DOHH2 (cell line): ENCODE measurements around the gene TVP23A.
A peak's percentile ranks its signal among the peaks of the same experiment; 100 is the strongest.

Experiments
- H3F3A ChIP-seq: fragments of 200-600 bp; sonication (generic), shearing (Covaris generic); 2 replicates; pipeline ENCODE4 v1.6.0; 2016; ENCODE audit warnings: antibody characterized with exemption, mild to moderate bottlenecking; ENCODE audit not compliant: control insufficient read depth, insufficient read depth
- H3K27ac ChIP-seq: fragments of 200-600 bp; sonication (generic); 2 replicates; pipeline ENCODE4 v1.5.1; 2014; ENCODE audit warnings: low read depth, mild to moderate bottlenecking, low read length, moderate library complexity
- H3K27me3 ChIP-seq: fragments of 200-600 bp; sonication (generic); 2 replicates; pipeline ENCODE4 v1.6.1; 2014; ENCODE audit warnings: mild to moderate bottlenecking, low read length, mixed read lengths; ENCODE audit not compliant: control insufficient read depth
- H3K36me3 ChIP-seq: fragments of 200-600 bp; sonication (generic); 2 replicates; pipeline ENCODE4 v1.6.1; 2014; ENCODE audit warnings: mild to moderate bottlenecking, low read length, moderate library complexity, mixed read lengths; ENCODE audit not compliant: control insufficient read depth
- H3K4me1 ChIP-seq: fragments of 200-600 bp; sonication (generic); 2 replicates; pipeline ENCODE4 v1.6.1; 2014; ENCODE audit warnings: mild to moderate bottlenecking, low read length, mixed read lengths; ENCODE audit not compliant: control insufficient read depth
- H3K4me2 ChIP-seq: fragments of 200-600 bp; sonication (generic); 2 replicates; pipeline ENCODE4 v1.6.0; 2014; ENCODE audit warnings: mild to moderate bottlenecking, low read length, moderate library complexity
- H3K4me3 ChIP-seq: fragments of 200-600 bp; sonication (generic); 2 replicates; pipeline ENCODE4 v1.5.1; 2014; ENCODE audit warnings: mild to moderate bottlenecking, low read length, mixed read lengths
- H3K79me2 ChIP-seq: fragments of 200-600 bp; sonication (generic); 2 replicates; pipeline ENCODE4 v1.6.1; 2014; ENCODE audit warnings: mild to moderate bottlenecking, low read length, mixed read lengths; ENCODE audit not compliant: control insufficient read depth
- H3K9me2 ChIP-seq: fragments of 200-600 bp; sonication (generic); replicated peaks from 2 replicates; pipeline ENCODE4 v1.6.1; 2014; ENCODE audit warnings: mild to moderate bottlenecking, low read length, mixed read lengths; ENCODE audit not compliant: control insufficient read depth
- H3K9me3 ChIP-seq: fragments of 200-600 bp; sonication (generic); 2 replicates; pipeline ENCODE4 v1.6.1; 2014; ENCODE audit warnings: antibody characterized with exemption, low read length, mixed read lengths; ENCODE audit not compliant: control insufficient read depth, insufficient read depth
- H4K20me1 ChIP-seq: fragments of 200-600 bp; sonication (generic); 2 replicates; pipeline ENCODE4 v1.6.0; 2014; ENCODE audit warnings: low read depth, mild to moderate bottlenecking, antibody characterized with exemption, low read length, moderate library complexity; ENCODE audit not compliant: control insufficient read depth, insufficient read depth
- EZH2phosphoT487 ChIP-seq: fragments of 200-600 bp; sonication (generic); IDR thresholded peaks from 2 replicates; pipeline ENCODE4 v1.6.1; 2017; ENCODE audit warnings: borderline replicate concordance, mild to moderate bottlenecking, antibody characterized with exemption, low read length, moderate library complexity, mixed read lengths
- TF ChIP-seq, protein P1 (sequence below): fragments of 200-600 bp; sonication (generic); IDR thresholded peaks from one replicate; pipeline ENCODE4 v1.5.1; 2014; ENCODE audit warnings: antibody characterized with exemption, mild to moderate bottlenecking, low read depth, low read length; ENCODE audit not compliant: poor library complexity, severe bottlenecking

The TVP23A gene

DNA sequence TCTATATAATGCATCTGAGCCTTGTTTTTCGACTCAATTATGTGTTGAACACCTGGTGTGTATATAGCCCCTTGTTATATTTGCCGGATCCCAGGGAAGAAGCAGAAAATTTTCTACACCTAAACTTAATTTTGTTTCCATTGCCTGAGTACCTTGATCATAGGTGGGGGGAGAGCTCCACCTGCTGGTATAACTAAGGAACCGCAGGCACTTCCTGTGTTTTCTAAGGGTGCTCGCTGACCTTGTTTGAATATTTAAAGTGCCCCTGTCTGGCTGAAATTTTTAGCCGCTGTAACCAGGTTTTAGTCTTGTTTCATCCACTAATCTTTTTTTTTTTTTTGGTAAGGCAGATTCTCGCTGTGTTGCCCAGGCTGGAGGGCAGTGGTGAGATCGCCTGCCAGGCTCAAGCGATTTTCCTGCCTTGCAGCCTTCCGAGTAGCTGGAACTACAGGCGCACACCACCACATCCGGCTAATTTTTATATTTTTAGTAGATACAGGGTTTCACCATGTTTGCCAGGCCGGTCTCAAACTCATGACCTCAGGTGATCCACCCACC lies 81.4 kb downstream of the TVP23A start:
- H4K20me1 ChIP-seq: no peaks in the 10 kb centered on the region
- H3K4me3 ChIP-seq: peak overlapping the region; percentile 72
- peak overlapping the region; percentile 86 for H3K4me2 ChIP-seq
- H3K36me3 ChIP-seq: no peaks in the 10 kb centered on the region
- H3K9me2 ChIP-seq: no peaks in the 10 kb centered on the region
- no peaks in the 10 kb centered on the region for H3K27me3 ChIP-seq
- TF ChIP-seq, protein P1, sequence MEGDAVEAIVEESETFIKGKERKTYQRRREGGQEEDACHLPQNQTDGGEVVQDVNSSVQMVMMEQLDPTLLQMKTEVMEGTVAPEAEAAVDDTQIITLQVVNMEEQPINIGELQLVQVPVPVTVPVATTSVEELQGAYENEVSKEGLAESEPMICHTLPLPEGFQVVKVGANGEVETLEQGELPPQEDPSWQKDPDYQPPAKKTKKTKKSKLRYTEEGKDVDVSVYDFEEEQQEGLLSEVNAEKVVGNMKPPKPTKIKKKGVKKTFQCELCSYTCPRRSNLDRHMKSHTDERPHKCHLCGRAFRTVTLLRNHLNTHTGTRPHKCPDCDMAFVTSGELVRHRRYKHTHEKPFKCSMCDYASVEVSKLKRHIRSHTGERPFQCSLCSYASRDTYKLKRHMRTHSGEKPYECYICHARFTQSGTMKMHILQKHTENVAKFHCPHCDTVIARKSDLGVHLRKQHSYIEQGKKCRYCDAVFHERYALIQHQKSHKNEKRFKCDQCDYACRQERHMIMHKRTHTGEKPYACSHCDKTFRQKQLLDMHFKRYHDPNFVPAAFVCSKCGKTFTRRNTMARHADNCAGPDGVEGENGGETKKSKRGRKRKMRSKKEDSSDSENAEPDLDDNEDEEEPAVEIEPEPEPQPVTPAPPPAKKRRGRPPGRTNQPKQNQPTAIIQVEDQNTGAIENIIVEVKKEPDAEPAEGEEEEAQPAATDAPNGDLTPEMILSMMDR: peak; percentile 89
- no peak for TF ChIP-seq EZH2phosphoT487
- H3K4me1 ChIP-seq: peaks cover 33% of the 10 kb centered on the region
- H3K79me2 ChIP-seq: no peaks in the 10 kb centered on the region
- H3F3A ChIP-seq: peaks cover 6% of the 10 kb centered on the region
- H3K9me3 ChIP-seq: no peaks in the 10 kb centered on the region
- peak overlapping the region; percentile 53 for H3K27ac ChIP-seq

DNA sequence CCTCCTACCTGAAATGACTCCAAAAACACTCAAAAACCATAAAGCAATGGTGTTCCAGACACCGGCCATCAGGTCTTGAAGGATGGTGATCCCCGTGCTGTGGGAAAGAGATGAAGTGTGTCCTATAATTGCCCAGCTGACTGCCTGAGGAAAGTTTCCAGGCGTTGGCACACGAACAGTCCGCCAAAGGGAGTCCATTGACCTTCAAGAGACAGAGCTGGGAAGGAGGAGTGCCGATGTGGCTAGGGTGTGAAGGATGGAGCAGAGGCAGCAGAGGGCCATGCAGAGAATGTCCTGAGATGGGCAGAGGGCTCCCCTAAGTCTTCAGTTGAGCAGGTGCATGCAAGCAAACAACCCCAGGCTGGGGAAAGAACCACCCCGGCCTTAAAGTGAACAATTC lies 86.8 kb downstream of the TVP23A start:
- H4K20me1 ChIP-seq: no peaks in the 10 kb centered on the region
- peaks cover 4% of the 10 kb centered on the region; the same call in 1 of the 2 replicates for H3F3A ChIP-seq
- H3K79me2 ChIP-seq: no peaks in the 10 kb centered on the region
- TF ChIP-seq, protein P1: no peak
- TF ChIP-seq EZH2phosphoT487: no peak
- no peaks in the 10 kb centered on the region for H3K36me3 ChIP-seq
- no peaks in the 10 kb centered on the region for H3K27me3 ChIP-seq
- H3K4me2 ChIP-seq: no peak overlapping the region
- no peaks in the 10 kb centered on the region for H3K4me1 ChIP-seq
- H3K4me3 ChIP-seq: no peak overlapping the region
- no peaks in the 10 kb centered on the region for H3K9me3 ChIP-seq
- no peaks in the 10 kb centered on the region for H3K9me2 ChIP-seq
- no peak overlapping the region for H3K27ac ChIP-seq

DNA sequence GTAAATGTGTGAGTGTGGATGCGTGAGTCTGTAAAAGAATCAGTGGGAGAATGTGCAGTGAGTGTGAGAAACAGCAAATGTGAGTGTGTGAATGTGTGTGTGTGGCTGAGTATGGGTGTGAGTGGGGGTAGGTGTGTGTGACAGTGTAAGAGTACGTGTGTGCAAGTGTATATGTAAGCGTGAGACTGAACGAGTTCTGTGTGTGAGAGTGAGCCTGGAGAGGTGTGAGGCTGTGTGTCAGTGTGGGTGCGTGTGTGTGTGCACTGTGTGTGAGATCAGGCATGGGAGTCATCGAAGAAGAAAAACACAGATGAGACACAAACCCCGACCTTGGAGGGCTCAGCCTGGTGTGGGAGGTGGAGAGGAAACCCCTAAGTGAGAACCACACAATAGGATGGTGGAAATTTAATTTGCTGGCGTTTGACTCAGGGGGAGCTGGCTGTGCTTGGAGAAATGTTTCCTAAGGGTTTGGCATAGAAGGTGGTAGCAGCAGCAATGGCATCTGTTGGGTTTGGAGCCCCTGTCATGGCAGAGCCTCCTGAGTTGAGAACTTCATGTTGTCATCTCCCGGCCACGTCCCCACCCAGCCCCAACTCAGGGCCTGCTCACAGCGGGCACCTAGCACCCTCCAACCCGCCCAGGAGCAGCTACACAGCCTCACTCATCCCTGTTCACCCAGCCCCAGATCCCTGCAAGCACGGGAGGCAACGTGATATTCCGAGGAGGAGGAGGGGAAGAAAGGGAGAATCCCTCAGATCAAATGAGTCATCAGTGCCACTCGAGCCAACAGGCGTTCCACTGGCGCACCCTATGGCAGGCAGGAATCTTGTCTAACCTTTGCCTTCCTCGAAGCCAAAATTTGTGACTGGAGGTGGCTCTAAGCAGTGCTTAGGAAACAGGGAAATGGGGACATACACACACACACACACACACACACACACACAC lies 89.2 kb downstream of the TVP23A start:
- TF ChIP-seq, protein P1: no peak
- no peak for TF ChIP-seq EZH2phosphoT487

More for the DNA sequence above, 89.2 kb downstream of the TVP23A start:
- H3F3A ChIP-seq: no peaks in the 10 kb centered on the region
- no peaks in the 10 kb centered on the region for H3K79me2 ChIP-seq
- no peak overlapping the region for H3K27ac ChIP-seq
- no peaks in the 10 kb centered on the region for H4K20me1 ChIP-seq
- no peaks in the 10 kb centered on the region for H3K4me1 ChIP-seq
- H3K9me3 ChIP-seq: no peaks in the 10 kb centered on the region
- no peaks in the 10 kb centered on the region for H3K9me2 ChIP-seq
- H3K4me2 ChIP-seq: no peak overlapping the region
- no peaks in the 10 kb centered on the region for H3K36me3 ChIP-seq
- H3K27me3 ChIP-seq: no peaks in the 10 kb centered on the region
- no peak overlapping the region for H3K4me3 ChIP-seq
